Measurements from ENCODE around the gene PWP1.

Gene PWP1

DNA sequence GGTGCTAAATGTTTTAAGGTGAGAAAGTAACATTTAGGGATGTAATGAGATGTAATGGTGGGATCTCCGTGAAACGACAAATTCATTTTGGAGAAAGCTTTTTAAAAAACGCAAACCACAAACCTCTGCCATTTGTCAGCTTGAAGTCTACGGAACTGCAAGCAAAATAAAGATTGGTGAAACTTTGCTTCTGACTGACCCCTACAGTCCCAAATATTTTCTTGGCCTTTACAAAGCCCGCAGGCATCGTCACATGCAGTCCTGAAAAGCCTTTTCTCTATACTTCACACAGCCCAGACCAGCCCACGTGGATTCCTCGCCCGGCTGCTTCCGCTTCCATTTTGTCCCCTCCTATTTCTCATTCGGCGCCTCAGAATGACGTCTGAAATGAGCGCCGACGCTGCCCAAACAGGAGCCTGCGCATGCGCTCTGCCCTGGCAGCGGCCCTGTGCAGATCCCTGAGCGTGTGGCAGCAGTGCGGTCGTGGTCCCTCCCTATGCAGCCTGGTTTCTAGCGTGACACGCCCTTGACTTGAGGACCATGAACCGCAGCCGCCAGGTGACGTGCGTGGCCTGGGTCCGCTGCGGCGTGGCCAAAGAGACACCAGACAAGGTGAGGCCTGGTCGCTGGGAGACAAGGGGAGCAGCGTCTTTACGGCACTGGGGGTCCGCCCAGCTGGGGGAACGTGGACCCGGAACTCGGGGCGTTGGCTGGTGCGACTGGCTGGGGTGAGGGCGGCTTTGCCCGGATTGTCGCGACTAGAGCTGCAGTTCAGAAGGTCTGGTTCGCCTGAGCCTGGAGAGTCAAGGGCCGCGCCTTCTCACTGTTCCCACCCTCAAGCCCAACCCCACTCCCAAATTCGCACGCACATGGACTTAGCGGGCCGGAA lies at the start of gene PWP1:
PWP1 (plus strand) TSS at position 440 of the 889 bp plus-strand sequence; CDS start at position 541, 101 bp downstream.
- Mint-ChIP-seq H3K4me1 (ENCODE audit: low read depth) (peaks cover 38% of the 10 kb centered on the region), H3K36me3 (peaks cover 7% of the 10 kb centered on the region), H3K27ac (peak within 1 kb of the TSS; percentile 98), H3K27me3 (no peaks in the 10 kb centered on the region), H3K9me3 (ENCODE audit: low read depth) (no peaks in the 10 kb centered on the region), H3K4me3 (peak within 1 kb of the TSS; percentile 95)

DNA sequence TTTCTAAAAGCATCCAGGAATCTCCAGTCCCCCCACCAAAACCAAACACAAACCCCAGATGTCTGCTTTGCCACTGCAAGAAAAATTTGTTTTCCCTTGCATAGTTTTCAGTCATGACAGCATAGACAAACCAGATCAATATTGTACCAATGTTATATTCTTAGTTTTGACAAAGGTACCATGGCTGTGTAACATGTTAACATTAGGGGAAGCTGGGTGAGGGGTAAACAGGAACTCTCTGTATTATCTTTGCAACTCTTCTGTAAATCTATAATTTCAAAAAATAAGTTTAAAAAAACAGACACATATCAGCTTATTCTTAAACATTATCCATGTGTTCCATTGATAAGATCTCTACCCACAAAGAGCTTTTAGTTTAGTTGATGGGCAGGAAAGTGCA lies 44.4 kb upstream of the PWP1 start:
- Mint-ChIP-seq H3K36me3 (peaks cover 16% of the 10 kb centered on the region), H3K4me3 (no peak overlapping the region), H3K27ac (no peak overlapping the region), H3K27me3 (no peaks in the 10 kb centered on the region), H3K9me3 (ENCODE audit: low read depth) (no peaks in the 10 kb centered on the region), H3K4me1 (ENCODE audit: low read depth) (no peaks in the 10 kb centered on the region)

DNA sequence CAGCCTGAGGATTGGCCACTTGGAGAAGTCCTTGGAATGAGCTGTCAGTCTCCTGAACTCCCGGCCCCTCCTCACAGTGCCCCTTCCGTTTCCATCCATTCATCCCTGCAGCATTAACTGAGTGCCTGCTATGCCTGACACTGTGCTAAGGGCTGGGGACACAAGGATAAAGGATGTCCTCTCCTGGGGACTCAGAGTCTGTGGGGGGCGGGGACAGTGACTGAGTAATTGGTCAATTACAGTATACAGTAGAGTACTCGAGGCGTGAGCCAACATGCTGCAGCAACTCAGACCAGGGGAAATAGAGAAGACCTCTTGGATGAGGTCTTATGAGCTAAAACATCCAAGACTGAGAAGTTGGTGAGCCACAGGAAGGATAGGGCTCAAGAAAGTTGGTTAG lies 43.4 kb upstream of the PWP1 start:
- peaks cover 16% of the 10 kb centered on the region for H3K36me3 Mint-ChIP-seq
- no peak overlapping the region for H3K27ac Mint-ChIP-seq
- H3K9me3 Mint-ChIP-seq (ENCODE audit: low read depth), result no peaks in the 10 kb centered on the region
- no peaks in the 10 kb centered on the region for H3K4me1 Mint-ChIP-seq (ENCODE audit: low read depth)
- no peaks in the 10 kb centered on the region for H3K27me3 Mint-ChIP-seq
- H3K4me3 Mint-ChIP-seq, result no peak overlapping the region

DNA sequence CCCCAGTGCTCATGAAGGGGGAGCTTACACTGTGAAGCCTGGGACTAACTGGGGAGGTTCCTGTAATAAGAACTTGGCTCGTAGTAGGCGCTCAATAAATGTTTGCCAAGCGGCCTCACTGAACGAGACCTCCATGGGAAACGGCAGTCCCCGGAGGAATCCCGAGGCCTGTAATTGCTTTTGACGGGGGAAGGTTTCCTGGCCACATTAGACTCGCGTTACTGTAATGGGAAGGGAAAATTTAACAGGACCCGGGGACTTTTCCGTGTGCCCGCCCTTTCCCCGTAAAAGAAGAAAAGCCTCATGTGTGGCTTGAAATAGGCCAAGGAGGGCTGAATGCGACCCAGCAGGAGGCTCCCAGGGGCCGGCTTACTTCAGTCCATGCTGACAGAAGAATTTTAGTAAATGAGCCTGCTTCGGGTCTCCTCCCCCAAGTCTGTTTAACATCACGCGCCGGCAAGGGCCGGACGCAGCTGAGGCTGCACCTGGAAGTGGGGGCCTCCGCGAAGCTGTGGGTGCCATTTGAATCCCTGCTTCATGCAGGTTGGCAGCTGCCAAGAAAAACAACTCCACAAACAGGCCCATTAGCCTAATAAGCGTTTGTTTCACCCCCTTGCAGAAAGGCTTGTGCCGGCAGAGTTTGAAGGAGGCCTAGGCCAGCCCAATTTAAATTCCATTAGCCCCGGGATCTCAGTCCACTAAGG lies 39.8 kb upstream of the PWP1 start:
- H3K27me3 Mint-ChIP-seq, result no peaks in the 10 kb centered on the region
- H3K9me3 Mint-ChIP-seq (ENCODE audit: low read depth), result no peaks in the 10 kb centered on the region
- H3K4me1 Mint-ChIP-seq (ENCODE audit: low read depth), result no peaks in the 10 kb centered on the region
- H3K36me3 Mint-ChIP-seq, result peaks cover 9% of the 10 kb centered on the region
- H3K4me3 Mint-ChIP-seq, result no peak overlapping the region
- no peak overlapping the region for H3K27ac Mint-ChIP-seq

DNA sequence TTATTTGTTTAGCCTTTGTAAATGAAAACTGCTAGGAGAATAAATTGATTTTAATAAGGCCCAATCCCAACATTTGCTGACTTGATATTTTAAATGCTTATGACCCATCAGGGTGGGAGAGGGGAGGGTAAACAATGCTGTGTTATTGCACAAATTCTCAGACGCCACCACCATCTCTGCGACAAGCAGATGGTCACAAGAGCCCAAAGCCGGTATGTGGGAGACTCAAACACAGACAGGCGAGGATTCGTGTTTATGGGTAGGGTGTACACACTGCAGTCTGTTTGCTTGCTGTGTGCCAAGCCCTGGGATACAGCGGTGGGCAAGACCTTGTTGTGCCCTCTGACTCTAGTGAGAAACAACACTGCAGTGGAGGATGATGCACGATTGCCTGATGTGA lies 39.2 kb upstream of the PWP1 start:
- peaks cover 7% of the 10 kb centered on the region for H3K36me3 Mint-ChIP-seq
- no peaks in the 10 kb centered on the region for H3K27me3 Mint-ChIP-seq
- H3K9me3 Mint-ChIP-seq (ENCODE audit: low read depth), result no peaks in the 10 kb centered on the region
- H3K4me3 Mint-ChIP-seq, result no peak overlapping the region
- no peak overlapping the region for H3K27ac Mint-ChIP-seq
- H3K4me1 Mint-ChIP-seq (ENCODE audit: low read depth), result no peaks in the 10 kb centered on the region

DNA sequence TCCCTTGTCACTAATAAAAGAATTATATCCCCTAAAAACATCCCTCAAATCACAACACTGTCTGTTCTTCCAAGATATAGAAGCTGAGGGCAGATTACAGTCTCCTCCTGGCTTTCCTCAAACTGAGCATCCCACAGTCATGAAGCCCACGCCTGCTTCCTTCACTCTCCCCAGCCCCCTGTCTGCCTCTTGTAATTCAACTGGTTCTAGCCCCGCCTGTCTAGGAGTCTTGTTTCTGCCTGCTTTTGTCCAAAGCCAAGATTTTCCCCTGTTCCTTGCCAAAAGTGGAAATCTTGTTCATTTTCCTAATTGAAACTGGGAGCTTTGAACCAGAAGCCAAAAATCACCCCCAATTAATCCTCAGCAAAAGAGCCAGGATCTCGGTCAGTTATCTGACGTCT lies 35.9 kb upstream of the PWP1 start:
- Mint-ChIP-seq H3K4me3 (no peak overlapping the region), H3K36me3 (peaks cover 3% of the 10 kb centered on the region), H3K27ac (no peak overlapping the region), H3K9me3 (ENCODE audit: low read depth) (no peaks in the 10 kb centered on the region), H3K4me1 (ENCODE audit: low read depth) (no peaks in the 10 kb centered on the region), H3K27me3 (no peaks in the 10 kb centered on the region)

DNA sequence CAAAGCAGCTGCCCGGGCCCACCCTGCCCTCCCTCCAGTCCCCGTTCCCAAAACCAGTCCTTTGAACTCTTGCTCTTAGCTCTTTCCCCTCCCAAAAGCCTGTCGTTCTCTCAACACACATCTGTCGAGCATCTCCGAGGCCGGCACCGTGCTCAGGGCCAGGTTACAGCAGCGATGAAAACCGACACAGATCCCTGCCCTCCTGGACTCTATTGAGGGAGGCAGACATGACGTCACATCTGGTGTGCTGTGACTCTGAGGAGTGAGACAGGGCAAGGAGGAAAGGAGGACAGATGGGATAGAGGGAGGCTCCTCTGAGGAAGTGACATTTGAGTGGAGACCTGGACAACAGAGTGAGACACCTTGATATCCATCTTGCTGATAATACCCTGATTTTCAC lies 34.6 kb upstream of the PWP1 start:
- peaks cover 3% of the 10 kb centered on the region for H3K36me3 Mint-ChIP-seq
- H3K4me3 Mint-ChIP-seq, result no peak overlapping the region
- no peaks in the 10 kb centered on the region for H3K27me3 Mint-ChIP-seq
- H3K9me3 Mint-ChIP-seq (ENCODE audit: low read depth), result no peaks in the 10 kb centered on the region
- no peaks in the 10 kb centered on the region for H3K4me1 Mint-ChIP-seq (ENCODE audit: low read depth)
- no peak overlapping the region for H3K27ac Mint-ChIP-seq

DNA sequence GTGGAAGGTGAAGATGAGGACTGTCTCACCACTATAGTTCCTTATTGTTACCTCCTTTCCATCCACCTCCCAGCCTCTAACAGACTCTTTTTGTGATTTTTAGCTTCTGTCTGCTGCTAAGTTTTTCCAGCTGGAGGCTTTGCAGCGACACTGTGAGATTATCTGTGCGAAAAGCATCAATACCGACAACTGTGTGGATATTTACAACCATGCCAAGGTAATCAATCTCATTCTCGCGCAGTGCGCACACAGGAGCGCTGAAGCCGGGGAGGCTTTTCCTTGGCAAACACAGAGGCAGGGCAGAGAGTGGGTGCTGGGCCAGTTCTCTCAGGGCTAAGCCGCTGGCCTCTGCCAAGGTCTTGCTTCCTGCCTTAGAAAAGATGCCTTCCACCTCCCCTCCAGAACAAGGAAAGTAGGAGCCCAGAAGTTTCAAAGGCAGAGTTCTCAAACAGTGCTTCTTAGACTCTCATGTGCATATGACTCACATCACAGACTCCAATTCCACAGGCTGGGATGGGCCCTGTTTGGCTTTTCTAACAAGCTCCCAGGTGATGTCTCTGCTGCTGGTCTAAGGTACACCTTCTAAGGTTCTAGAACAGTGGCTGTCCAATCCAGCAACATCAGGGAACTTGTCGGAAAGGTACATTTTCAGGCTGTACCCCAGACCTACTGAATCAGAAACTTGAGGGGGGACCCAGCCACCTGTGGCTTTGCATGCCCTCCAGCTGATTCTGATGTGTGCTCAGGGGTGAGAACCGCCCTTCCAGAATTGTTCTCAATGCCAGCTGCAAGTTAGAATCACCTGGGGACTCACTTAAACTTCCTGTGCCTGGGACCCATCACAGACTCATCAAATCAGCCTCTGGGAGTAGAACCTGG lies 33.8 kb upstream of the PWP1 start:
- no peaks in the 10 kb centered on the region for H3K27me3 Mint-ChIP-seq
- no peaks in the 10 kb centered on the region for H3K9me3 Mint-ChIP-seq (ENCODE audit: low read depth)
- no peaks in the 10 kb centered on the region for H3K4me1 Mint-ChIP-seq (ENCODE audit: low read depth)
- no peak overlapping the region for H3K27ac Mint-ChIP-seq
- peaks cover 3% of the 10 kb centered on the region for H3K36me3 Mint-ChIP-seq
- no peak overlapping the region for H3K4me3 Mint-ChIP-seq

DNA sequence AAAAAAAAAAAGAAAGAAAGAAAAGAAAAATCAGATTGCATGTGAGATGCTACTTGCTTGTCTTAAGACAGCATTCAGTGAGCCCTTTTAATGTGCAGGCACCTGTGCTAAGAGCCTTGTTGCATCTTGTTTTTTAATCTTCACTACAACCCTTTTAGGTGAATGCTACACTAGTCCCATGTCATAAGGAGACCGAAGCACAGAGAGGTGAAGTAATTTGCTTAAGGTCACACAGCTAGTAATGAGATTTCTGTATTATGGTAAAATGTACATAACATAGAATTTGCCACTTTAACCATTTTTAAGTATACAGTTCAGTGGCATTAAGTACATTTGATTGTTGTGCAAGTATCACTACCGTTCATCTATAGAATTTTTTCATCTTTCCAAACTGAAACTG lies 32.1 kb upstream of the PWP1 start:
- no peaks in the 10 kb centered on the region for H3K27me3 Mint-ChIP-seq
- peaks cover 5% of the 10 kb centered on the region for H3K36me3 Mint-ChIP-seq
- H3K4me1 Mint-ChIP-seq (ENCODE audit: low read depth), result no peaks in the 10 kb centered on the region
- no peak overlapping the region for H3K27ac Mint-ChIP-seq
- H3K9me3 Mint-ChIP-seq (ENCODE audit: low read depth), result no peaks in the 10 kb centered on the region
- no peak overlapping the region for H3K4me3 Mint-ChIP-seq

DNA sequence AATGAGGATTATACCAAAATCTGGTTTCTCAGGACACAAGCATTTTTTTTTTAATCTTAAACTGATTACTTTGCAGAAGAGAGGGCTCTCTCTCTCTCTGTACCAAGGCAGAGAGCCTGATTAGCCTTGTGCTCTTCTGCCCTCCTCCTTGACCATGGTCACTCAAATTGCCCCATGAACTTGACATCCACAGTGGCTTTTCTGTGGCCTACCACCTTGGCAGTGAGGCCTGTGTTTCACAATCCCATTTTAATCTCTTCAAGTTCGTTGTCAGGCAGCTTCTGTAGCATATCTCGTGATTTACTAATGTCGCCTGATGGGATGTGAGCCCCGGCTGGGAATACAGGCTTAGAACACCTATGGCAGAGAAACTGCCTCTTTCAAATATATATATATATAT lies 30.7 kb upstream of the PWP1 start:
- Mint-ChIP-seq H3K36me3 (peaks cover 5% of the 10 kb centered on the region), H3K27me3 (no peaks in the 10 kb centered on the region), H3K9me3 (ENCODE audit: low read depth) (no peaks in the 10 kb centered on the region), H3K4me1 (ENCODE audit: low read depth) (no peaks in the 10 kb centered on the region), H3K27ac (no peak overlapping the region), H3K4me3 (no peak overlapping the region)

DNA sequence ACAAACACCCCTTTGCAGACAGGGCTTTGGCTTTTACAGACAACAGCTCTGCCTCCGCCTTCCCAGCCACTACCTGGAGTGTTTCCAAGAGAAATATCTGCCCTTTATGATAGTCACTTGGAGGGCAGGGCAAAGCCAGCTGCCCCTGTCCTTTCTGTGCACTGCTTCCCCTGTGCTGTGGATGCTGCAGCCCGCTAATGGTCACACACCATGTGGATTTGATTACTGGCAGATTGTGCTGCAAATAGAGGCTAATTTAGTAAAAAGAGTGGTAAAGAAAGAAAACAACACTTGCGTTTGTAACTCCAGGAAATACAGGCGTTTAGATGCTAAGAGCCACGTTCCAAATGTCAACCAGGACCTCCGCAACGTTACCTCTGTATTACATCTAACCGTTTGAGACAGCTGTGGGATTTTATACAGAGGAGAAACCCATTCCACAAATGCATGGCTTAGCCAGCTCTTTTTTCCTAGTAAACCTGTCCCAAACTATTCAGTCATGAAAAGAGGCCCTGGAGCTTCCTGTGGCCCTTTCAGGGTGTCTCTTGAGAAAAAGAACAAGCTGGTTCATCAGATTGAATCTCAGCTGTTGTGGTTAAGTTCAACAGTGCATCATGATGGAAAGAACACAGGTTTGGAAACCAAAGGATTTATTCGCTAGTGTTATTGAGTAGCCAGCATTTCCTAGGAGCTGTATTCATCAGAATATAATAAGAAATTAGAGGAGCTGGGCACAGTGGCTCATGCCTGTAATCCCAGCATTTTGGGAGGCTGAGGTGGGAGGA lies 30.1 kb upstream of the PWP1 start:
- Mint-ChIP-seq H3K27ac (no peak overlapping the region), H3K4me1 (ENCODE audit: low read depth) (no peaks in the 10 kb centered on the region), H3K27me3 (no peaks in the 10 kb centered on the region), H3K9me3 (ENCODE audit: low read depth) (no peaks in the 10 kb centered on the region), H3K4me3 (no peak overlapping the region), H3K36me3 (peaks cover 5% of the 10 kb centered on the region)

DNA sequence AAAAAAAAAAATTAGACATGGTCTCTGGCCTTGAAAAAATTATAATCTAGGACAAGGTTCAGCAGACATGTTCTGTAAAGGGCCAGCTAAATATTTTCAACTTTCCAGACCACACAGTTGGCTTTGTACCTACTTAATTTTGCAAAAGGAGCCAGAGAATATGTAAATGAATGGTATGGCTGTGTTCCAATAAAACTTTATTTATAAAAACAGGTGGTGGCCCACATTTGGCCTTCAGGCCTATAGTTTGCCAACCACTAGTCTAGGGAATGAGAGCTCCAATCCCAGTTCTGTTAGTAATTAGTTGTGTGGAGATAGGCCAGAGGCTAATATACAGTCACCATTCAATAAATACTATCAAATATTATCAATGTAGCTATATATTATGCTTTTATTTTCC lies 29.3 kb upstream of the PWP1 start:
- no peaks in the 10 kb centered on the region for H3K9me3 Mint-ChIP-seq (ENCODE audit: low read depth)
- H3K36me3 Mint-ChIP-seq, result peaks cover 5% of the 10 kb centered on the region
- H3K27me3 Mint-ChIP-seq, result no peaks in the 10 kb centered on the region
- no peaks in the 10 kb centered on the region for H3K4me1 Mint-ChIP-seq (ENCODE audit: low read depth)
- no peak overlapping the region for H3K4me3 Mint-ChIP-seq
- no peak overlapping the region for H3K27ac Mint-ChIP-seq

DNA sequence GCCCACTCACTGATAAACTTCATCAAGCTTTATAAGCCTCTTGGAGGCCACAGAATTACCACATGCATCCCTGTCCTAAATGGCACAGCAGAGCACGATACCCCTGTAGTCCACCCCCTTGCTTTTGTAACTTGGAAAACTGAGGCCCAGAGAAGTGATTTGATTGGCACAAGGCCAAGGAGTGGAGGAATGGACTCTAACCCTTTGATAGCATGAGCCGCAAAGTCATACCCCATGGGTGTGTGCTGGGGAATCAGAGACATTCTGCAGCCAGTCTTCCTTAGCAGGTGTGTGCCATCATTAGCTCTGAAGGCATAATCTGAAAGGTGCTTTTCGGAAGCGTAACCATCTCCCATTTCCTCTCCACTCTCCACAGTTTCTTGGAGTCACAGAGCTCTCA lies 28.5 kb upstream of the PWP1 start:
- Mint-ChIP-seq H3K27ac (no peak overlapping the region), H3K4me3 (no peak overlapping the region), H3K27me3 (no peaks in the 10 kb centered on the region), H3K4me1 (ENCODE audit: low read depth) (no peaks in the 10 kb centered on the region), H3K9me3 (ENCODE audit: low read depth) (no peaks in the 10 kb centered on the region), H3K36me3 (peaks cover 5% of the 10 kb centered on the region)

DNA sequence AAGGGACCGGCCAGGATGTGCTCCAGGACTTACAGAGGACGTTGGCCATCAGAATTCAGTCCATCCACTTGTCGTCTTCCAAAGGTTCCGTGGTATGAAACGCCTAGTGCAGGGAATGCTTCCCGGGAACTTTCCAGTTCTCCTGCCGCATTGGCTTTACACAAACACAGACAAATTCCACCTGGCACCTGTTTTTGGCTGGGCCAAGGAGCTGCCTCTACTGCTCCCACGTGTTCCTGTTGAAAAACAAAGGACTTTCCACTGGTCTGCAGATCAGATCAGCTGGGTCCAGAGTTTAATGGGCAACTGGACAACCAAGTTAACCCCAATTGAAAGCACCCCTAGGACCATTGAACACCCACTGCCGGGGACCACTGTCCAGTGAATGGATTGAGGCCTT lies 28.0 kb upstream of the PWP1 start:
- Mint-ChIP-seq H3K4me3 (no peak overlapping the region), H3K9me3 (ENCODE audit: low read depth) (no peaks in the 10 kb centered on the region), H3K27ac (no peak overlapping the region), H3K27me3 (no peaks in the 10 kb centered on the region), H3K36me3 (peaks cover 5% of the 10 kb centered on the region), H3K4me1 (ENCODE audit: low read depth) (no peaks in the 10 kb centered on the region)

All from activated naive CD8-positive, alpha-beta T cell (primary cell).